HEK293 (cell line): ENCODE measurements around the gene MTMR3.

Experiments
- CTCF ChIP-seq: fragments of 450-650 bp; formaldehyde crosslinking; IDR thresholded peaks from 2 replicates; pipeline ENCODE4 v1.5.1; 2016; ENCODE audit warnings: missing biosample characterization, missing genetic modification characterization
- KLF16 ChIP-seq: fragments of 450-650 bp; formaldehyde crosslinking; IDR thresholded peaks from 2 replicates; pipeline ENCODE4 v1.5.1; 2017; ENCODE audit warnings: missing biosample characterization, missing genetic modification characterization
- KLF9 ChIP-seq: fragments of 450-650 bp; formaldehyde crosslinking; IDR thresholded peaks from 2 replicates; pipeline ENCODE4 v1.5.1; 2016; ENCODE audit warnings: missing biosample characterization, missing genetic modification characterization, low read depth
- MYNN ChIP-seq: fragments of 450-650 bp; formaldehyde crosslinking; IDR thresholded peaks from 2 replicates; pipeline ENCODE4 v1.5.1; 2016; ENCODE audit warnings: missing biosample characterization, missing genetic modification characterization, borderline replicate concordance
- TCF7L2 ChIP-seq: IDR thresholded peaks from 2 replicates; pipeline ENCODE4 v1.6.1; 2011; ENCODE audit warnings: low read depth, mild to moderate bottlenecking, inconsistent platforms, low read length, moderate library complexity, borderline replicate concordance
- TSHZ1 ChIP-seq: fragments of 450-650 bp; formaldehyde crosslinking; IDR thresholded peaks from 2 replicates; pipeline ENCODE4 v1.5.1; 2016; ENCODE audit warnings: missing biosample characterization, missing genetic modification characterization, borderline replicate concordance
- YY1 ChIP-seq: fragments of 450-650 bp; formaldehyde crosslinking; IDR thresholded peaks from 2 replicates; pipeline ENCODE4 v1.5.1; 2018; ENCODE audit warnings: missing biosample characterization, missing genetic modification characterization
- ZBTB17 ChIP-seq: fragments of 450-650 bp; formaldehyde crosslinking; IDR thresholded peaks from 2 replicates; pipeline ENCODE4 v1.5.1; 2016; ENCODE audit warnings: missing biosample characterization, missing genetic modification characterization
- ZNF362 ChIP-seq: fragments of 450-650 bp; formaldehyde crosslinking; IDR thresholded peaks from 2 replicates; pipeline ENCODE4 v1.5.1; 2016; ENCODE audit warnings: missing biosample characterization, missing genetic modification characterization
- ZNF510 ChIP-seq: fragments of 450-650 bp; formaldehyde crosslinking; IDR thresholded peaks from 2 replicates; pipeline ENCODE4 v1.5.1; 2018; ENCODE audit warnings: mild to moderate bottlenecking, missing genetic modification characterization, missing biosample characterization; ENCODE audit not compliant: insufficient replicate concordance
- ZNF777 ChIP-seq: fragments of 450-650 bp; formaldehyde crosslinking; IDR thresholded peaks from 2 replicates; pipeline ENCODE4 v1.5.1; 2017; ENCODE audit warnings: missing biosample characterization, missing genetic modification characterization, borderline replicate concordance
- ZNF785 ChIP-seq: fragments of 450-650 bp; formaldehyde crosslinking; IDR thresholded peaks from 2 replicates; pipeline ENCODE4 v1.5.1; 2016; ENCODE audit warnings: missing biosample characterization, missing genetic modification characterization
- TF ChIP-seq, protein P1 (sequence below): fragments of 450-650 bp; formaldehyde crosslinking; IDR thresholded peaks from 2 replicates; pipeline ENCODE4 v1.5.1; 2016; ENCODE audit warnings: missing biosample characterization, missing genetic modification characterization

DNA sequence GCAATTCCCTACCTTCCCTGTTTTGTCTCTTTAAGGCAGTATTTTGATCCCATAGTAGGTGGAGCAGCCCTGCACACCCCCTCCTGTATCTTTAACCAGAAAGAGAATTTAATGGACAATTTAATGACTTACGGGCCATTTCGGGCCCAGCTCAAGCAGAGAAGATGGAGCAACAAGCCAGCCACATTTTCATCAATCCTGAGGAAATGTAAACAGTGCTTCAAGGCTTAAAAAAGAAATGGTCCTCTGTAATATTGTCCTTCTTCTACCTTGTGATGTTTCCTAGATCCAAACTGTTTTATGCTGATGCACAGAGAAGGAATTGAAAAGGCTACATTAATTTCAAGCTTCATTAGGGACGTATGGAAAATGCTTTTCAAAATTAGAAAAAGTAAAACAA lies 88.6 kb downstream of the MTMR3 start:
- no peak for TF ChIP-seq KLF16
- TF ChIP-seq CTCF (tag by site-specific recombination), result no peak
- TF ChIP-seq ZBTB17 (tag by site-specific recombination), result no peak
- no peak for TF ChIP-seq ZNF362 (tag by site-specific recombination)
- TF ChIP-seq, protein P1, sequence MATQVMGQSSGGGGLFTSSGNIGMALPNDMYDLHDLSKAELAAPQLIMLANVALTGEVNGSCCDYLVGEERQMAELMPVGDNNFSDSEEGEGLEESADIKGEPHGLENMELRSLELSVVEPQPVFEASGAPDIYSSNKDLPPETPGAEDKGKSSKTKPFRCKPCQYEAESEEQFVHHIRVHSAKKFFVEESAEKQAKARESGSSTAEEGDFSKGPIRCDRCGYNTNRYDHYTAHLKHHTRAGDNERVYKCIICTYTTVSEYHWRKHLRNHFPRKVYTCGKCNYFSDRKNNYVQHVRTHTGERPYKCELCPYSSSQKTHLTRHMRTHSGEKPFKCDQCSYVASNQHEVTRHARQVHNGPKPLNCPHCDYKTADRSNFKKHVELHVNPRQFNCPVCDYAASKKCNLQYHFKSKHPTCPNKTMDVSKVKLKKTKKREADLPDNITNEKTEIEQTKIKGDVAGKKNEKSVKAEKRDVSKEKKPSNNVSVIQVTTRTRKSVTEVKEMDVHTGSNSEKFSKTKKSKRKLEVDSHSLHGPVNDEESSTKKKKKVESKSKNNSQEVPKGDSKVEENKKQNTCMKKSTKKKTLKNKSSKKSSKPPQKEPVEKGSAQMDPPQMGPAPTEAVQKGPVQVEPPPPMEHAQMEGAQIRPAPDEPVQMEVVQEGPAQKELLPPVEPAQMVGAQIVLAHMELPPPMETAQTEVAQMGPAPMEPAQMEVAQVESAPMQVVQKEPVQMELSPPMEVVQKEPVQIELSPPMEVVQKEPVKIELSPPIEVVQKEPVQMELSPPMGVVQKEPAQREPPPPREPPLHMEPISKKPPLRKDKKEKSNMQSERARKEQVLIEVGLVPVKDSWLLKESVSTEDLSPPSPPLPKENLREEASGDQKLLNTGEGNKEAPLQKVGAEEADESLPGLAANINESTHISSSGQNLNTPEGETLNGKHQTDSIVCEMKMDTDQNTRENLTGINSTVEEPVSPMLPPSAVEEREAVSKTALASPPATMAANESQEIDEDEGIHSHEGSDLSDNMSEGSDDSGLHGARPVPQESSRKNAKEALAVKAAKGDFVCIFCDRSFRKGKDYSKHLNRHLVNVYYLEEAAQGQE (tag by site-specific recombination), result no peak
- TF ChIP-seq MYNN (tag by site-specific recombination), result no peak
- no peak for TF ChIP-seq TSHZ1
- no peak for TF ChIP-seq ZNF785
- TF ChIP-seq YY1 (tag by site-specific recombination), result no peak
- TF ChIP-seq ZNF777 (tag by site-specific recombination), result no peak
- TF ChIP-seq KLF9 (tag by site-specific recombination), result no peak
- TF ChIP-seq TCF7L2, result no peak
- no peak for TF ChIP-seq ZNF510 (tag by site-specific recombination)
